Body of pancreas (tissue), 4 donors: ENCODE data around the gene GUK1. TPM values are rescaled to one million over a fixed set of nuclear protein-coding genes. Genes with fewer than 3 reads are reported as not detected.
A peak's percentile ranks its signal among the peaks of the same experiment; 100 is the strongest.

Experiments used
- ATAC-seq: fragments of 150-250 bp; one replicate; pipeline ENCODE4 v1.9.1; 2016
- DNase-seq, 4 donors: peaks; one replicate each; pipeline ENCODE4 v3.0.0-alpha.2; 2019
- H3K27ac ChIP-seq, 4 donors: fragments of 200-600 bp; sonication (generic); 1 replicate in 3 of 4; 2 replicates in 1 of 4; pipeline versions ENCODE4 v1.5.1 to v1.6.1; 2016 to 2019; ENCODE audit warnings: mild to moderate bottlenecking in 1 of 4, mixed read lengths in 1 of 4, moderate library complexity in 1 of 4
- H3K27me3 ChIP-seq, 2 donors: fragments of 200-600 bp; sonication (generic); one replicate each; pipeline ENCODE4 v1.6.0; 2016; ENCODE audit warnings: mild to moderate bottlenecking in 1 of 2
- H3K36me3 ChIP-seq, 2 donors: fragments of 200-600 bp; sonication (generic); replicated peaks in 1 of 2; 2 replicates each; pipeline ENCODE4 v1.5.1; 2016; ENCODE audit warnings: low read depth in 2 of 2; ENCODE audit not compliant: insufficient read depth in 1 of 2
- H3K4me1 ChIP-seq: fragments of 200-600 bp; sonication (generic); one replicate; pipeline ENCODE4 v1.6.0; 2016
- H3K4me3 ChIP-seq, 2 donors: fragments of 200-600 bp; sonication (generic); 1 replicate in 1 of 2; 2 replicates in 1 of 2; pipeline ENCODE4 v1.5.1; 2016 to 2019
- H3K9me3 ChIP-seq, 3 donors: fragments of 200-600 bp; sonication (generic); 1 replicate in 2 of 3; 2 replicates in 1 of 3; pipeline ENCODE4 v1.5.1; 2016
- POLR2A ChIP-seq, 3 donors: fragments of 450-650 bp; IDR thresholded peaks; one replicate each; pipeline ENCODE4 v1.6.1; 2016; ENCODE audit warnings: antibody characterized with exemption in 3 of 3, mild to moderate bottlenecking in 2 of 3
- WGBS, 2 donors: methylation state at CpG; one replicate each; pipeline ENCODE4 v1.1.5; 2017; 5-methylcytosine and 5-hydroxymethylcytosine counted together
- intact Hi-C: fragments of 100-400 bp; cut with DNase I; formaldehyde crosslinking; loops from one replicate; pipeline ENCODE4 v1.15.1; 2023
- total RNA-seq, 2 donors: library from RNA; depleted of rRNA; stranded (reverse); fragments of >200 nt; gene quantifications; one replicate each; pipeline ENCODE4 v1.1.0, GENCODE V29; 2016
- TF ChIP-seq, protein P1 (sequence below), 7 experiments: fragments of 450-650 bp in 4 of 7; fragments of 200-600 bp in 3 of 7; sonication (generic) in 3 of 7; IDR thresholded peaks; one replicate each; pipeline ENCODE4 v1.5.1; 2016 to 2019; ENCODE audit warnings: antibody characterized with exemption in 7 of 7

The GUK1 gene, protein sequence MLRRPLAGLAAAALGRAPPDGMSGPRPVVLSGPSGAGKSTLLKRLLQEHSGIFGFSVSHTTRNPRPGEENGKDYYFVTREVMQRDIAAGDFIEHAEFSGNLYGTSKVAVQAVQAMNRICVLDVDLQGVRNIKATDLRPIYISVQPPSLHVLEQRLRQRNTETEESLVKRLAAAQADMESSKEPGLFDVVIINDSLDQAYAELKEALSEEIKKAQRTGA
- total RNA-seq: 100 to 1,000 TPM; 210 to 216 TPM

DNA sequence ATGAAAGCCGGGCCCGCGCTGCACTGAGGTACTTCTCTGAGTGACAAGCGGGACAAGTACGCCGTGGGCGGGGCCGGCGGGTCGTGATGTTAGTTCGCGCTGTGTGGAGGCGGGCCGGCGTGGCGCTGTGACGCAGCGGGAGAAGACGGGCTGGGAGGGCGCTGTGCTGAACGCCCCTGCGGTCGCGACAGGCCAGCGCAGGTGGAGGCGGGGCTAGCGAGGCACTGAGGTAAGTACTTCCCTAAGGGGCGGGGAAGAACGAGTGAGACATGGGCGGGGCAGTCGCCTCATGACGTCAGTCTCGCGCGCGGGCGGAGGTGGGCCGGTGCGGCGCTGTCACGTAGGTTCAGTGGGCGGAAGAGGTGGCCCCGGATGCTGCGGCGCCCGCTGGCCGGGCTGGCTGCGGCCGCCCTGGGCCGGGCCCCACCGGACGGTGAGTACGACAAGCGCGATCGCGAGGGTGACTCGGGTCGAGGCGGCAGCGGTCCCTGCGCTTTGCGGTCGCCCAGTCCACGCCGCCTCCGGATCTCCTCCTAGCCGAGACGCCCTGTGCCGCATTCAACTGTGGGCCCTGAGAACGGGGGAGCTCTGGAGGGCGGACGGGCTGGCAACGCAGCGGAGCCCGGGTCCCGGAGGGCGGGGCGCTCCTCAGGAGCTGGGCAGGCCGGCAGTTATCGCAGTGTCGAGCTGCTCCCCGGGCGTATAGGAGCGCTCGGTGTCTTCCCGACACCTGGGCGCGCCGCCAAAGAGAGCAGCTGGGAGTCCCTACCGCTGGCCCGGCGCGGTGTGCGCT lies at the start of gene GUK1:
GUK1 (plus strand) TSS at position 349 of the 793 bp plus-strand sequence; CDS start at position 373, 24 bp downstream.
- intact Hi-C loops: no loop called here
- peak within 1 kb of the TSS; percentile 92 to 98 (median 97) for H3K27ac ChIP-seq
- 0% methylated on average over 5 to 53 of the region's 95 CpGs for WGBS, 2 donors
- peak within 1 kb of the TSS; percentile 57 to 79 for H3K4me3 ChIP-seq
- ATAC-seq: peak; percentile 92
- TF ChIP-seq POLR2A (IDR thresholded peaks at IDR 0.05): peak; percentile 95 to 98 (median 97)
- TF ChIP-seq, protein P1, sequence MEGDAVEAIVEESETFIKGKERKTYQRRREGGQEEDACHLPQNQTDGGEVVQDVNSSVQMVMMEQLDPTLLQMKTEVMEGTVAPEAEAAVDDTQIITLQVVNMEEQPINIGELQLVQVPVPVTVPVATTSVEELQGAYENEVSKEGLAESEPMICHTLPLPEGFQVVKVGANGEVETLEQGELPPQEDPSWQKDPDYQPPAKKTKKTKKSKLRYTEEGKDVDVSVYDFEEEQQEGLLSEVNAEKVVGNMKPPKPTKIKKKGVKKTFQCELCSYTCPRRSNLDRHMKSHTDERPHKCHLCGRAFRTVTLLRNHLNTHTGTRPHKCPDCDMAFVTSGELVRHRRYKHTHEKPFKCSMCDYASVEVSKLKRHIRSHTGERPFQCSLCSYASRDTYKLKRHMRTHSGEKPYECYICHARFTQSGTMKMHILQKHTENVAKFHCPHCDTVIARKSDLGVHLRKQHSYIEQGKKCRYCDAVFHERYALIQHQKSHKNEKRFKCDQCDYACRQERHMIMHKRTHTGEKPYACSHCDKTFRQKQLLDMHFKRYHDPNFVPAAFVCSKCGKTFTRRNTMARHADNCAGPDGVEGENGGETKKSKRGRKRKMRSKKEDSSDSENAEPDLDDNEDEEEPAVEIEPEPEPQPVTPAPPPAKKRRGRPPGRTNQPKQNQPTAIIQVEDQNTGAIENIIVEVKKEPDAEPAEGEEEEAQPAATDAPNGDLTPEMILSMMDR (IDR thresholded peaks at IDR 0.05): peak in 6 of 7 experiments; percentile 21 to 71 (median 64)
- peak; percentile 100 for DNase-seq
- no peaks in the 10 kb centered on the region for H3K27me3 ChIP-seq
- H3K36me3 ChIP-seq: no peaks in the 10 kb centered on the region
- H3K9me3 ChIP-seq: no peaks in the 10 kb centered on the region
- peaks cover 36% of the 10 kb centered on the region for H3K4me1 ChIP-seq

- ATAC-seq (no peak), DNase-seq (peak in 2 of 4 donors; percentile 26 to 52)
- TF ChIP-seq POLR2A (IDR thresholded peaks at IDR 0.05): no peak
- TF ChIP-seq, protein P1 (IDR thresholded peaks at IDR 0.05): no peak
- H3K9me3 ChIP-seq: no peaks in the 10 kb centered on the region
- H3K27me3 ChIP-seq: no peaks in the 10 kb centered on the region
- no peak overlapping the region for H3K4me3 ChIP-seq
- whole genome bisulfite sequencing, 2 donors: 13 to 16% methylated on average over 2 of the region's 2 CpGs
- H3K4me1 ChIP-seq: peaks cover 99% of the 10 kb centered on the region
- intact Hi-C loops: no loop called here
- peak overlapping the region in 3 of 4 donors; percentile 18 to 100 (median 48) for H3K27ac ChIP-seq
- H3K36me3 ChIP-seq: no peaks in the 10 kb centered on the region
These were observed 49.4 kb upstream of the GUK1 start for GRCh38 chr1:228090613-228091081.

DNA sequence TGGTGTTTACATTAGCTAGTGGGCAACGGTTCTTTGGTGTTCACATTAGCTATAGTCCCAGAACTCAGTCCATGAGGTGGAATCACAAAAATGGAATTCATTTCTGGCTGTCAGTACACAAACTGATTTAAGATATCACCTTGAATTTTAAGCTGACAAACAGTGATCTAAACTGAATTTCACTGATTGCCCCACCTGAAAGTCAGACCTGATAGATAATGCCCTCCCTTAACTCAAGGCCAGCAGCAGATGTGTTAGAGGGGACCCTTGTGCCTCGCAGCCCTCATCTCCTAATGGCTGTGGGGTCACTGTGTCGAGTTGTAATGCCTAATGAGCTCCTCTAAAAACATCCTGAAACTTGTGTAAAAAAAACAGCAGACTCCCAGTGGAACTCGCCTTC lies 49.0 kb upstream of the GUK1 start:
- no peaks in the 10 kb centered on the region for H3K27me3 ChIP-seq
- intact Hi-C loops: no loop called here
- DNase-seq (no peak), ATAC-seq (no peak)
- no peaks in the 10 kb centered on the region for H3K36me3 ChIP-seq
- peak overlapping the region in 2 of 4 donors; percentile 48 to 100 for H3K27ac ChIP-seq
- WGBS, 2 donors: 38 to 41% methylated on average over 4 of the region's 4 CpGs
- H3K9me3 ChIP-seq: no peaks in the 10 kb centered on the region
- TF ChIP-seq POLR2A (IDR thresholded peaks at IDR 0.05): no peak
- TF ChIP-seq, protein P1 (IDR thresholded peaks at IDR 0.05): no peak
- peaks cover 99% of the 10 kb centered on the region for H3K4me1 ChIP-seq
- H3K4me3 ChIP-seq: no peak overlapping the region

GRCh38 chr1:228092342-228093049 lies 47.6 kb upstream of the GUK1 start:
- 65 to 72% methylated on average over 7 to 11 of the region's 11 CpGs for WGBS, 2 donors
- Histone ChIP-seq H3K9me3 (no peaks in the 10 kb centered on the region), H3K36me3 (peaks cover 4% of the 10 kb centered on the region in 2 donors), H3K4me1 (peaks cover 99% of the 10 kb centered on the region), H3K27me3 (no peaks in the 10 kb centered on the region), H3K4me3 (no peak overlapping the region), H3K27ac (no peak overlapping the region)
- intact Hi-C loops: no loop called here
- DNase-seq (no peak), ATAC-seq (no peak)
- TF ChIP-seq, protein P1 (IDR thresholded peaks at IDR 0.05): no peak
- TF ChIP-seq POLR2A (IDR thresholded peaks at IDR 0.05): no peak
